Nephron (organoid): ENCODE data around the gene LPAR3.

Source experiments
- H3K27ac Mint-ChIP-seq, 3 experiments: 2 replicates each; pipeline ENCODE4 v1.8.0; 2020; ENCODE audit warnings: mixed read lengths in 3 of 3, mild to moderate bottlenecking in 2 of 3, moderate library complexity in 1 of 3
- H3K27me3 Mint-ChIP-seq: 2 replicates; pipeline ENCODE4 v1.8.0; 2021; ENCODE audit warnings: low read depth, mild to moderate bottlenecking, moderate library complexity, mixed read lengths
- H3K36me3 Mint-ChIP-seq: 2 replicates; pipeline ENCODE4 v1.8.0; 2020; ENCODE audit warnings: low read depth, mixed read lengths
- H3K4me1 Mint-ChIP-seq: 2 replicates; pipeline ENCODE4 v1.8.0; 2020; ENCODE audit warnings: mixed read lengths
- H3K4me3 Mint-ChIP-seq, 3 experiments: 2 replicates each; pipeline ENCODE4 v1.8.0; 2020; ENCODE audit warnings: mild to moderate bottlenecking in 3 of 3, mixed read lengths in 3 of 3, moderate library complexity in 2 of 3
- H3K9me3 Mint-ChIP-seq: 2 replicates; pipeline ENCODE4 v1.8.0; 2020; ENCODE audit warnings: mixed read lengths
- TF ChIP-seq, protein P1 (sequence below), 3 experiments: fragments of 200-600 bp; sonication (generic); IDR thresholded peaks; one replicate each; pipeline ENCODE4 v1.5.0; 2021; ENCODE audit warnings: antibody characterized with exemption in 3 of 3; ENCODE audit not compliant: unreplicated experiment in 3 of 3

LPAR3 gene

DNA sequence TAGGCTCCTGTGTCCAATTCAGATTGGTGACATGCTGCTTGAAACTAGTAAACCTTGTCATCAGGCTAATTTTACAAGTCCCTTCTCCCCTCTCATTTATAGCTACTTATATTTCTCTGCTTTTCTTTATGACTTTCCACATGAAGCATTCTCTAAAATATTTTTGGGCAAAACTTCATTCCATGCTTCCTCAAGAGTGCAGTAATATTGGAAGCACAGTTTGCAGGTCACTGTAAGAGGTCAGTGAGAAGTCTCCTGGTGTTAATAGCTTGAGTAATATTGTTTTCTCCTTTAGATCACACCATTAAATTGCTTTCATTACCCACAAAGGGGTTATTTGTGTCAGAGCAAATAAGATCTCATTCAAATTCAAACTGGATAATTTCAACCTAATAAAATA is 46.6 kb downstream of the LPAR3 start:
- Mint-ChIP-seq H3K9me3 (no peaks in the 10 kb centered on the region), H3K36me3 (no peaks in the 10 kb centered on the region), H3K27me3 (peaks cover 3% of the 10 kb centered on the region), H3K27ac (peak overlapping the region in 1 of 3 experiments; percentile 1), H3K4me1 (peaks cover 22% of the 10 kb centered on the region), H3K4me3 (no peak overlapping the region)
- TF ChIP-seq, protein P1, sequence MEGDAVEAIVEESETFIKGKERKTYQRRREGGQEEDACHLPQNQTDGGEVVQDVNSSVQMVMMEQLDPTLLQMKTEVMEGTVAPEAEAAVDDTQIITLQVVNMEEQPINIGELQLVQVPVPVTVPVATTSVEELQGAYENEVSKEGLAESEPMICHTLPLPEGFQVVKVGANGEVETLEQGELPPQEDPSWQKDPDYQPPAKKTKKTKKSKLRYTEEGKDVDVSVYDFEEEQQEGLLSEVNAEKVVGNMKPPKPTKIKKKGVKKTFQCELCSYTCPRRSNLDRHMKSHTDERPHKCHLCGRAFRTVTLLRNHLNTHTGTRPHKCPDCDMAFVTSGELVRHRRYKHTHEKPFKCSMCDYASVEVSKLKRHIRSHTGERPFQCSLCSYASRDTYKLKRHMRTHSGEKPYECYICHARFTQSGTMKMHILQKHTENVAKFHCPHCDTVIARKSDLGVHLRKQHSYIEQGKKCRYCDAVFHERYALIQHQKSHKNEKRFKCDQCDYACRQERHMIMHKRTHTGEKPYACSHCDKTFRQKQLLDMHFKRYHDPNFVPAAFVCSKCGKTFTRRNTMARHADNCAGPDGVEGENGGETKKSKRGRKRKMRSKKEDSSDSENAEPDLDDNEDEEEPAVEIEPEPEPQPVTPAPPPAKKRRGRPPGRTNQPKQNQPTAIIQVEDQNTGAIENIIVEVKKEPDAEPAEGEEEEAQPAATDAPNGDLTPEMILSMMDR (IDR thresholded peaks at IDR 0.05; ENCODE audit: unreplicated experiment in 3 of 3) = no peak

DNA sequence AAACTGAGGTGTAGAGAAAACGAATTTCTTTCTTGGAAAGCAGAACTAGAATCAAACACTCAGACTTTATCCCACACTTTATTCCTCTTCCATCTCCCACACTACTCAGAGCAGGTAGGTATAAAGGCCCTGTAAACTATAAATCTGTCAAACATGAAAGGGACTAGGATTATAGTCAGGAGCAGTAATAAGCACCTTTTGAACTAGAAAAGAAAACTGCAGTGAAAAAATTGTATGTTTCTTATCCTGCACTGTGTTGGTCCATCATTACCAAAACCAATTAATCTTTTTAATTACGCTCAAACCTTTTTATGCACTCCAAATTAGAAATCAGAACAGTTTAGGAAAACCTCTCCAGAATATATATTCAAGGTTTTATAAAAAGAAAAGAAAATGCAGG is 47.6 kb downstream of the LPAR3 start:
- no peak overlapping the region for H3K27ac Mint-ChIP-seq
- no peaks in the 10 kb centered on the region for H3K9me3 Mint-ChIP-seq
- H3K4me1 Mint-ChIP-seq = peaks cover 22% of the 10 kb centered on the region
- no peaks in the 10 kb centered on the region for H3K36me3 Mint-ChIP-seq
- no peak overlapping the region for H3K4me3 Mint-ChIP-seq
- peaks cover 3% of the 10 kb centered on the region for H3K27me3 Mint-ChIP-seq
- TF ChIP-seq, protein P1 (IDR thresholded peaks at IDR 0.05; ENCODE audit: unreplicated experiment in 3 of 3) = no peak

DNA sequence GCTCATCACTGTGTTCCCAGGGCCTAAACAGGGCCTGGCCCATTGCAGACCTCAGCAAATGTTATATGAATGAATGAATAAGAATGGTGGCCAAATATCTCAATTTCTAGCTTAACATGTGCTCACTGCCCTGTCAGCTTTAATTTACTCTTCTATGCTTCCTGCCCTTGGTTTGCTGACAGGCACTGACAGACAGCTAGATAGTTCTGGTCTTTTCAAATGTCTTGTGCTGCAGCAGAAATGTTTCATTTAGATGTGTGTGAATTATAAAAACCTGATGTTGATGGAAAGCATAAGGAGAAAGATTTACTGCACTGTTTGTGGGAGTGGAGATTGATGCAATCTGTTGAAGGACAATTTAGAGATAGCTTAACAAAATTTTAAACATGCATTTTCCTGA is 48.9 kb downstream of the LPAR3 start:
- H3K27ac Mint-ChIP-seq = peak overlapping the region in 1 of 3 experiments; percentile 1
- peaks cover 22% of the 10 kb centered on the region for H3K4me1 Mint-ChIP-seq
- no peak overlapping the region for H3K4me3 Mint-ChIP-seq

DNA sequence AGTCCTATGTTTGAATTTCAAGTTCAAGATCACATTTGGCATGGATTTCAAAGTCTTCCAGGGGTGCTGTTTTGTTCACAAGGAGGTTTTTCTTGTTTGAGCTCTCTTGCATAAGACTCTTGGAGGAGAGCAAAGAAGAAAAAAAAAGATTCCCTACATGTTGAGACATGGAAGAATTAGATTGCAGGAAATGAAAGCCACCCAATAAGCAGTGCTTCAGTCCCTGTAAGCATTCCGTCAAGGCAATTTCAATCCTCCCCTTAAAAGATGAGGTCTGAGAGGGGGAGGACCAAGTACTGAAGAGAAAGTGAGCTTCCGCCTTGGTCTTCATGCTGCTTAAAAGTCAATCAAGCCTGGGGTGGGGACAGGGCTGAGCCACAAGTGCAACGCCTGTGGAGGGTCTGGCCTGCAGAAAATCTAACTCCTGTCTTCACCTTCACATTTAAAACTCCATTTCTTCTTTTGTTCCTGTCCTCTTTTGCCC is 50.2 kb downstream of the LPAR3 start:
- no peaks in the 10 kb centered on the region for H3K36me3 Mint-ChIP-seq
- no peaks in the 10 kb centered on the region for H3K9me3 Mint-ChIP-seq
- peaks cover 18% of the 10 kb centered on the region for H3K4me1 Mint-ChIP-seq
- H3K27me3 Mint-ChIP-seq = peaks cover 5% of the 10 kb centered on the region
- no peak overlapping the region for H3K4me3 Mint-ChIP-seq
- TF ChIP-seq, protein P1 (IDR thresholded peaks at IDR 0.05; ENCODE audit: unreplicated experiment in 3 of 3) = no peak
- H3K27ac Mint-ChIP-seq = no peak overlapping the region

More for the DNA sequence above, 48.9 kb downstream of the LPAR3 start:
- Mint-ChIP-seq H3K36me3 (no peaks in the 10 kb centered on the region), H3K9me3 (no peaks in the 10 kb centered on the region), H3K27me3 (peaks cover 5% of the 10 kb centered on the region)
- TF ChIP-seq, protein P1 (IDR thresholded peaks at IDR 0.05; ENCODE audit: unreplicated experiment in 3 of 3) = no peak

DNA sequence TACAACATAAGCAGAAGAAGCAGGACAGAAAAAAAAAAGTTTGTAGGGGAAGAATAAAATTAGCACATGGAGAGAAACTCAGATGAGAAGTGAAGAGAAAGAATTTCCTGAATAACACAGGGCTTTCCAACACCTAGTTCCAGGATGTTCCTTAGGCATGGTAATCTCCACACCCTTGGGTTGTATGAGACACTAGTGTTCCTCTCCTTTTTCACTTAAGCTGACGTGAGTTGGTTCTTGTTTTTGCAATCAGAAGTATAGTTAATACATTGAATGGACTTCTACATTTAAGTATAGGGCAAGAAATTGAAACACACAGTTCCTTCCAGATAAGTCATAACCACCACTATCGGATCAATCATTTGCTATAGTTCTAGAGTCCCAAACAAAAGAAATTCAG is 51.0 kb downstream of the LPAR3 start:
- Mint-ChIP-seq H3K36me3 (no peaks in the 10 kb centered on the region), H3K4me3 (no peak overlapping the region), H3K4me1 (peaks cover 13% of the 10 kb centered on the region), H3K27ac (no peak overlapping the region), H3K27me3 (peaks cover 5% of the 10 kb centered on the region), H3K9me3 (no peaks in the 10 kb centered on the region)
- TF ChIP-seq, protein P1 (IDR thresholded peaks at IDR 0.05; ENCODE audit: unreplicated experiment in 3 of 3) = no peak

DNA sequence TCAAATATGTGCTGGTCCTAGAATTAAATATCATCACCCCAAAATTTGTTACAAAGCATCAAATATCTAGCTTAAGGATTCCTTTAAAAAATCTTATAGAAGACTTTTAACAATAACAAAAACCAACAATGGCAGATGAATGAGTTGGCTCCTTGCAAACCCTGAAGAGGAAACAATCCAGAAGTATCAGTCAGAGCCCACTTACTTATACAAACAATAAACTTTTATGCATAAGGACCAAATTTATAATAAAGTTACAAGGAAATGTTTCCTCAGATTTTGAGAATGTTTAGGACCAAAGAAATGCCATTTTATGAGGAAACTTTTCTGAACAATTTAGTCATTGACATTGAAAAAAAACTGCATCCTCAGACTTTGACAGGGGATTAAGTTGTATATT is 52.7 kb downstream of the LPAR3 start:
- TF ChIP-seq, protein P1 (IDR thresholded peaks at IDR 0.05; ENCODE audit: unreplicated experiment in 3 of 3) = no peak
- Mint-ChIP-seq H3K4me3 (no peak overlapping the region), H3K4me1 (peaks cover 6% of the 10 kb centered on the region), H3K36me3 (no peaks in the 10 kb centered on the region), H3K27ac (no peak overlapping the region), H3K27me3 (peaks cover 5% of the 10 kb centered on the region), H3K9me3 (no peaks in the 10 kb centered on the region)
